RWPE1 (cell line): Measurements from ENCODE around the gene AUTS2.
A peak's percentile ranks its signal among the peaks of the same experiment; 100 is the strongest.

Experiments
- CTCF ChIA-PET: fragments of 350-600 bp; sonication (Branson Sonifier 250); formaldehyde crosslinking; extraction: SDS; loops from one replicate; lab custom pipeline; 2021; lab: Yijun Ruan, JAX
- POLR2A ChIA-PET: fragments of 400-600 bp; formaldehyde crosslinking; extraction: SDS; loops from one replicate; lab custom pipeline; 2020; ENCODE audit warnings: antibody characterized with exemption; ENCODE audit not compliant: low non-redundant PET; lab: Yijun Ruan, JAX
- DNase-seq: peaks from one replicate; pipeline ENCODE4 v3.0.0; 2012; ENCODE audit warnings: low spot score
- H3K27ac ChIP-seq: fragments of 450-650 bp; 2 replicates; pipeline ENCODE4 v1.5.1; 2017
- CTCF ChIP-seq: fragments of 450-650 bp; conservative IDR thresholded peaks from 2 replicates; pipeline ENCODE4 v1.5.1; 2017; ENCODE audit warnings: low read depth, mild to moderate bottlenecking

The AUTS2 gene

GRCh38 chr7:70459546-70459945, 861.3 kb downstream of the AUTS2 start:
- TF ChIP-seq CTCF, result no peak
- H3K27ac ChIP-seq, result no peak overlapping the region
- CTCF ChIA-PET, result no interaction called here
- POLR2A ChIA-PET, result no interaction called here
- peak; percentile 26 for DNase-seq

GRCh38 chr7:70460071-70460470, 861.8 kb downstream of the AUTS2 start:
- ChIA-PET CTCF (no interaction called here), POLR2A (no interaction called here)
- H3K27ac ChIP-seq, result no peak overlapping the region
- no peak for DNase-seq
- TF ChIP-seq CTCF, result no peak

GRCh38 chr7:70460562-70460961, 862.3 kb downstream of the AUTS2 start:
- H3K27ac ChIP-seq, result no peak overlapping the region
- ChIA-PET CTCF (no interaction called here), POLR2A (no interaction called here)
- DNase-seq, result no peak
- no peak for TF ChIP-seq CTCF

DNA sequence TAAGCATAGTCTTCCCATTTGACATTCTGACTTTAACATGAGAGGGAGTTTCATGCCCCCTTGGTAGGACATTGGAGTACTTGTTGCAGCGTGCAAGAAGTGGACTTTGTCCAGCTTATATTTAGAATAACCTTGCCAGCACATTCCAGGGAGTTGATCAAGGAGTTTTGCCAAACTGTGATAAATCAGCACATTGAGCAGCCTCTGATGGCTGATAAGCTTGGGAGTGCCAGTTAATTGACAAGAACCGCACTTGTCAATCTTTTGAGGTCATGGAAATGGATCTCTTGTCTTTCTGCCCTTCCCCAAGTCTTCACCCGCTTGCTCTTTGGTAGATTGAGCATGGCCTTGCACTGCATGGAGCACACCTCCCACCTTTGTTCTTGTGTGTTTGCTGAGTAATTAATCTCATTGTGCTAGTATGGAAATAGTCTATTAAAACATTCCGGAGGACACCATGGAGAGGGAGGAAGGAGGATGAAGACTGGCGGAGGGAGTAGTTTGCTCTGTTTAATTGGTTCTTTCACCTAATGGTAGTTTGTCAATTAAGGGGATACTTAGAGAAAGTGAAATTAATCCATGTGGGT, 865.2 kb downstream of the AUTS2 start:
- TF ChIP-seq CTCF, result no peak
- POLR2A ChIA-PET, result no interaction called here
- CTCF ChIA-PET, result no interaction called here
- no peak for DNase-seq
- H3K27ac ChIP-seq, result no peak overlapping the region

- POLR2A ChIA-PET, result no interaction called here
- no peak overlapping the region for H3K27ac ChIP-seq
- no peak for DNase-seq
- no peak for TF ChIP-seq CTCF
- CTCF ChIA-PET, result interaction anchor here (0.6 kb wide), 1 partner anchor 117 kb away, joined by 3 read pairs; no protein-coding TSS in a partner anchor
Observed at GRCh38 chr7:70466725-70467364, 868.6 kb downstream of the AUTS2 start.

DNA sequence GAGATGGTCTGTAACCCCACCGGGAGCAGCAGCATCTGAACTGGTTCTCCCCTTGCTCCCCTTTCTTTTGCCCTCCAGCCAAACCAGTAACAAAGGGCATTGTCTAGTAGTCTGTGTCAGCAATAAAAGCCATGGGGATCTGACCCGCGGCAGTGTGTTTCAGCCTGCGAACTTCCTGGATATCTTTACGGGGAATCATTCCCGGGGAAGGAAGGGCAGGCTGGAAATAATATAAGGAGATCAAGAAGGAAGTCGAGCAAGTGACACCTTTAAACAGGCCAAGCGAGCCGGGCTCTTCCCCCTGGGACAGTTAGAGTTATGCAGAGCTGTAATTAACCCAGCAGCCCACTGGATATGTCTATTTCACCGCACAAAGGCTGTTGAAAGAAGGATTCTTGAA, 872.5 kb downstream of the AUTS2 start:
- no peak overlapping the region for H3K27ac ChIP-seq
- POLR2A ChIA-PET, result no interaction called here
- DNase-seq, result no peak
- CTCF ChIA-PET, result no interaction called here
- no peak for TF ChIP-seq CTCF
